WTC11 (cell line): ENCODE measurements around the gene CPNE5. TPM values are rescaled to one million over a fixed set of nuclear protein-coding genes. Genes with fewer than 3 reads are reported as not detected.

Experiments
- ATAC-seq: fragments of 200-7000 bp; cut with Tn5 transposase; 2 replicates; pipeline ENCODE4 v1.10.0; 2021; ENCODE audit warnings: mild to moderate bottlenecking, moderate library complexity
- CTCF ChIA-PET: fragments of 300-600 bp; sonication (Branson Sonifier 250); formaldehyde crosslinking; loops from one replicate; lab custom pipeline; 2021; ENCODE audit warnings: antibody characterized with exemption; lab: Charles Lee
- POLR2A ChIA-PET: fragments of 350-600 bp; sonication (Branson Sonifier 250); formaldehyde crosslinking; loops from one replicate; lab custom pipeline; 2021; ENCODE audit warnings: antibody characterized with exemption; lab: Charles Lee
- DNase-seq: peaks from one replicate; pipeline ENCODE4 v3.0.0; 2021; ENCODE audit warnings: low spot score
- H3K27ac Mint-ChIP-seq: 2 replicates; pipeline ENCODE4 v1.8.0; 2021; ENCODE audit warnings: mixed read lengths
- H3K27me3 Mint-ChIP-seq: 2 replicates; pipeline ENCODE4 v1.8.0; 2021; ENCODE audit warnings: low read depth, mild to moderate bottlenecking, moderate library complexity, mixed read lengths
- H3K36me3 Mint-ChIP-seq: 2 replicates; pipeline ENCODE4 v1.8.0; 2021; ENCODE audit warnings: mixed read lengths
- H3K4me1 Mint-ChIP-seq: 2 replicates; pipeline ENCODE4 v1.8.0; 2022; ENCODE audit warnings: mixed read lengths
- H3K4me3 Mint-ChIP-seq: 2 replicates; pipeline ENCODE4 v1.8.0; 2021; ENCODE audit warnings: mild to moderate bottlenecking, moderate library complexity, mixed read lengths
- H3K9me3 Mint-ChIP-seq: 2 replicates; pipeline ENCODE4 v1.8.0; 2021; ENCODE audit warnings: mixed read lengths
- CREM ChIP-seq: sonication (generic); formaldehyde crosslinking; IDR thresholded peaks from 2 replicates; pipeline ENCODE4 v1.8.1; 2022; ENCODE audit warnings: mild to moderate bottlenecking, missing genetic modification reagents, moderate library complexity
- NR2C2 ChIP-seq: sonication (generic); formaldehyde crosslinking; IDR thresholded peaks from 2 replicates; pipeline ENCODE4 v1.8.0; 2022; ENCODE audit warnings: mild to moderate bottlenecking, missing genetic modification reagents
- RORB ChIP-seq: fragments of 250-450 bp; sonication (Bioruptor Pico); IDR thresholded peaks from 2 replicates; pipeline ENCODE4 v1.9.0; 2021; ENCODE audit warnings: mild to moderate bottlenecking
- SMAD4 ChIP-seq: sonication (generic); formaldehyde crosslinking; IDR thresholded peaks from 2 replicates; pipeline ENCODE4 v1.8.0; 2022; ENCODE audit warnings: mild to moderate bottlenecking, missing genetic modification reagents
- SP1 ChIP-seq: sonication (generic); formaldehyde crosslinking; conservative IDR thresholded peaks from 2 replicates; pipeline ENCODE4 v1.8.1; 2022; ENCODE audit warnings: missing genetic modification reagents
- ZNF138 ChIP-seq: sonication (generic); formaldehyde crosslinking; conservative IDR thresholded peaks from 2 replicates; pipeline ENCODE4 v1.8.1; 2022; ENCODE audit warnings: mild to moderate bottlenecking, moderate library complexity, missing genetic modification reagents
- ZNF219 ChIP-seq: sonication (generic); formaldehyde crosslinking; IDR thresholded peaks from 2 replicates; pipeline ENCODE4 v1.8.0; 2023; ENCODE audit warnings: missing genetic modification reagents, mild to moderate bottlenecking, borderline replicate concordance
- ZNF232 ChIP-seq: sonication (generic); formaldehyde crosslinking; IDR thresholded peaks from 2 replicates; pipeline ENCODE4 v1.8.0; 2022; ENCODE audit warnings: mild to moderate bottlenecking, missing genetic modification reagents
- total RNA-seq: library from RNA; stranded (reverse); gene quantifications from 3 replicates; pipeline ENCODE4 v1.2.3, GENCODE V29; 2021
- TF ChIP-seq, protein P1 (sequence below): sonication (generic); formaldehyde crosslinking; IDR thresholded peaks from 2 replicates; pipeline ENCODE4 v1.8.0; 2022; ENCODE audit warnings: missing genetic modification reagents
- TF ChIP-seq, protein P2 (sequence below): fragments of 250-450 bp; sonication (Bioruptor Pico); IDR thresholded peaks from 2 replicates; pipeline ENCODE4 v1.9.0; 2021; ENCODE audit warnings: mild to moderate bottlenecking, borderline replicate concordance
- TF ChIP-seq, protein P3 (sequence below): sonication (generic); formaldehyde crosslinking; IDR thresholded peaks from 2 replicates; pipeline ENCODE4 v1.8.1; 2022; ENCODE audit warnings: mild to moderate bottlenecking, missing genetic modification reagents, moderate library complexity, borderline replicate concordance

The CPNE5 gene
- total RNA-seq, 1 experiment from 2014 or later = 0.44 TPM

DNA sequence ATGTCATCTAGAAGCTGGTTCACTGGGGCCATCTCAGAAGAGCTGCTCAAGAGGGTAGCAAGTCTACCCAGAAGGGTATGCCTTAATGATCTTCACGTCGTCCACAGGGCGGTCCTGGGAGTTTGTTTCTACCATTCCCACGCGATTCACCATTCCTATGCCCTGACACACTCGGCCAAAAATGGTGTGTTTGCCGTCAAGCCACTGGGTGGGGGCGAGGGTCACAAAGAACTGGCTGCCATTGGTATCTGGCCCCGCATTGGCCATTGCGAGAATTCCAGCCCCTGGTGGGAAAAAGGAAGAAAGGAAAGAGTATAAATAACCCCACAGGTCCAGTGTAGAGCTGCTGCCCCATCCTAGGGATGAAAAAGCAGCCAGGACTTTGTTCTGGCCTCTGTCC lies 16.5 kb upstream of the CPNE5 start:
- H3K27ac Mint-ChIP-seq = no peak overlapping the region
- ATAC-seq (no peak), DNase-seq (no peak)
- ChIA-PET POLR2A (no interaction called here), CTCF (no interaction called here)
- H3K4me3 Mint-ChIP-seq = no peak overlapping the region
- H3K4me1 Mint-ChIP-seq = peaks cover 26% of the 10 kb centered on the region
- peaks cover 56% of the 10 kb centered on the region for H3K36me3 Mint-ChIP-seq
- H3K27me3 Mint-ChIP-seq = no peaks in the 10 kb centered on the region
- H3K9me3 Mint-ChIP-seq = no peaks in the 10 kb centered on the region
- TF ChIP-seq SMAD4 (CRISPR knock-in tag) (no peak), ZNF138 (CRISPR knock-in tag) (no peak), RORB (CRISPR knock-in tag) (no peak), ZNF219 (CRISPR knock-in tag) (no peak), ZNF232 (CRISPR knock-in tag) (no peak), CREM (CRISPR knock-in tag) (no peak)
- TF ChIP-seq, protein P1, sequence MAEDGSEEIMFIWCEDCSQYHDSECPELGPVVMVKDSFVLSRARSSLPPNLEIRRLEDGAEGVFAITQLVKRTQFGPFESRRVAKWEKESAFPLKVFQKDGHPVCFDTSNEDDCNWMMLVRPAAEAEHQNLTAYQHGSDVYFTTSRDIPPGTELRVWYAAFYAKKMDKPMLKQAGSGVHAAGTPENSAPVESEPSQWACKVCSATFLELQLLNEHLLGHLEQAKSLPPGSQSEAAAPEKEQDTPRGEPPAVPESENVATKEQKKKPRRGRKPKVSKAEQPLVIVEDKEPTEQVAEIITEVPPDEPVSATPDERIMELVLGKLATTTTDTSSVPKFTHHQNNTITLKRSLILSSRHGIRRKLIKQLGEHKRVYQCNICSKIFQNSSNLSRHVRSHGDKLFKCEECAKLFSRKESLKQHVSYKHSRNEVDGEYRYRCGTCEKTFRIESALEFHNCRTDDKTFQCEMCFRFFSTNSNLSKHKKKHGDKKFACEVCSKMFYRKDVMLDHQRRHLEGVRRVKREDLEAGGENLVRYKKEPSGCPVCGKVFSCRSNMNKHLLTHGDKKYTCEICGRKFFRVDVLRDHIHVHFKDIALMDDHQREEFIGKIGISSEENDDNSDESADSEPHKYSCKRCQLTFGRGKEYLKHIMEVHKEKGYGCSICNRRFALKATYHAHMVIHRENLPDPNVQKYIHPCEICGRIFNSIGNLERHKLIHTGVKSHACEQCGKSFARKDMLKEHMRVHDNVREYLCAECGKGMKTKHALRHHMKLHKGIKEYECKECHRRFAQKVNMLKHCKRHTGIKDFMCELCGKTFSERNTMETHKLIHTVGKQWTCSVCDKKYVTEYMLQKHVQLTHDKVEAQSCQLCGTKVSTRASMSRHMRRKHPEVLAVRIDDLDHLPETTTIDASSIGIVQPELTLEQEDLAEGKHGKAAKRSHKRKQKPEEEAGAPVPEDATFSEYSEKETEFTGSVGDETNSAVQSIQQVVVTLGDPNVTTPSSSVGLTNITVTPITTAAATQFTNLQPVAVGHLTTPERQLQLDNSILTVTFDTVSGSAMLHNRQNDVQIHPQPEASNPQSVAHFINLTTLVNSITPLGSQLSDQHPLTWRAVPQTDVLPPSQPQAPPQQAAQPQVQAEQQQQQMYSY (CRISPR knock-in tag) = no peak

DNA sequence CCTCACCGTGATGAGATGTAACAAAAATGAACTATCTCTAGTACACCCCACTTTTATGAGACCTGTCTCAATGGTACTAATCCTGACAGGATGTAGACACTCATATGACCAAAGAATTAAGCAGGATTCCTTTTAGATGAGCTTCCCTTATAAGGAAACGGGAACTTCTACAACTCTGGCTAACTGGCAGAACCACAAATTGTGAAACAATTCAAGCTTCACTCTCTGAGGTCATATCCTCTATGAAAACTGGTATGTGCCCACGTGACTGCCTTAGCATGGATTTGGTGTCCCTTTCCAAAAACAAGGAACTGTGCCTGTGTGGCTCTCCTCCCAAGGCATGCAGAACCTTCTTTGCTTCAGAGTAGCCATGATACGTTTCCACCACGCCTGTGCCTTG lies 14.1 kb upstream of the CPNE5 start:
- peaks cover 28% of the 10 kb centered on the region for H3K4me1 Mint-ChIP-seq
- ATAC-seq (no peak), DNase-seq (no peak)
- peaks cover 40% of the 10 kb centered on the region for H3K36me3 Mint-ChIP-seq
- H3K27me3 Mint-ChIP-seq = no peaks in the 10 kb centered on the region; the same call in 1 of the 2 replicates
- H3K4me3 Mint-ChIP-seq = no peak overlapping the region
- peak overlapping the region; percentile 58 for H3K27ac Mint-ChIP-seq
- TF ChIP-seq, protein P2, sequence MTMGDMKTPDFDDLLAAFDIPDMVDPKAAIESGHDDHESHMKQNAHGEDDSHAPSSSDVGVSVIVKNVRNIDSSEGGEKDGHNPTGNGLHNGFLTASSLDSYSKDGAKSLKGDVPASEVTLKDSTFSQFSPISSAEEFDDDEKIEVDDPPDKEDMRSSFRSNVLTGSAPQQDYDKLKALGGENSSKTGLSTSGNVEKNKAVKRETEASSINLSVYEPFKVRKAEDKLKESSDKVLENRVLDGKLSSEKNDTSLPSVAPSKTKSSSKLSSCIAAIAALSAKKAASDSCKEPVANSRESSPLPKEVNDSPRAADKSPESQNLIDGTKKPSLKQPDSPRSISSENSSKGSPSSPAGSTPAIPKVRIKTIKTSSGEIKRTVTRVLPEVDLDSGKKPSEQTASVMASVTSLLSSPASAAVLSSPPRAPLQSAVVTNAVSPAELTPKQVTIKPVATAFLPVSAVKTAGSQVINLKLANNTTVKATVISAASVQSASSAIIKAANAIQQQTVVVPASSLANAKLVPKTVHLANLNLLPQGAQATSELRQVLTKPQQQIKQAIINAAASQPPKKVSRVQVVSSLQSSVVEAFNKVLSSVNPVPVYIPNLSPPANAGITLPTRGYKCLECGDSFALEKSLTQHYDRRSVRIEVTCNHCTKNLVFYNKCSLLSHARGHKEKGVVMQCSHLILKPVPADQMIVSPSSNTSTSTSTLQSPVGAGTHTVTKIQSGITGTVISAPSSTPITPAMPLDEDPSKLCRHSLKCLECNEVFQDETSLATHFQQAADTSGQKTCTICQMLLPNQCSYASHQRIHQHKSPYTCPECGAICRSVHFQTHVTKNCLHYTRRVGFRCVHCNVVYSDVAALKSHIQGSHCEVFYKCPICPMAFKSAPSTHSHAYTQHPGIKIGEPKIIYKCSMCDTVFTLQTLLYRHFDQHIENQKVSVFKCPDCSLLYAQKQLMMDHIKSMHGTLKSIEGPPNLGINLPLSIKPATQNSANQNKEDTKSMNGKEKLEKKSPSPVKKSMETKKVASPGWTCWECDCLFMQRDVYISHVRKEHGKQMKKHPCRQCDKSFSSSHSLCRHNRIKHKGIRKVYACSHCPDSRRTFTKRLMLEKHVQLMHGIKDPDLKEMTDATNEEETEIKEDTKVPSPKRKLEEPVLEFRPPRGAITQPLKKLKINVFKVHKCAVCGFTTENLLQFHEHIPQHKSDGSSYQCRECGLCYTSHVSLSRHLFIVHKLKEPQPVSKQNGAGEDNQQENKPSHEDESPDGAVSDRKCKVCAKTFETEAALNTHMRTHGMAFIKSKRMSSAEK (CRISPR knock-in tag) = no peak
- no peak for TF ChIP-seq SP1 (CRISPR knock-in tag)
- TF ChIP-seq NR2C2 (CRISPR knock-in tag) = no peak
- no peak for TF ChIP-seq ZNF219 (CRISPR knock-in tag)
- TF ChIP-seq, all 79 proteins: peak for 0
- H3K9me3 Mint-ChIP-seq = no peaks in the 10 kb centered on the region
- ChIA-PET CTCF (interaction anchor here (0.9 to 8.1 kb wide), 10 partner anchors 21 to 165 kb away, joined by 3 to 179 read pairs (median 15); partner anchors contain the start of gene PPIL1), POLR2A (no interaction called here)

DNA sequence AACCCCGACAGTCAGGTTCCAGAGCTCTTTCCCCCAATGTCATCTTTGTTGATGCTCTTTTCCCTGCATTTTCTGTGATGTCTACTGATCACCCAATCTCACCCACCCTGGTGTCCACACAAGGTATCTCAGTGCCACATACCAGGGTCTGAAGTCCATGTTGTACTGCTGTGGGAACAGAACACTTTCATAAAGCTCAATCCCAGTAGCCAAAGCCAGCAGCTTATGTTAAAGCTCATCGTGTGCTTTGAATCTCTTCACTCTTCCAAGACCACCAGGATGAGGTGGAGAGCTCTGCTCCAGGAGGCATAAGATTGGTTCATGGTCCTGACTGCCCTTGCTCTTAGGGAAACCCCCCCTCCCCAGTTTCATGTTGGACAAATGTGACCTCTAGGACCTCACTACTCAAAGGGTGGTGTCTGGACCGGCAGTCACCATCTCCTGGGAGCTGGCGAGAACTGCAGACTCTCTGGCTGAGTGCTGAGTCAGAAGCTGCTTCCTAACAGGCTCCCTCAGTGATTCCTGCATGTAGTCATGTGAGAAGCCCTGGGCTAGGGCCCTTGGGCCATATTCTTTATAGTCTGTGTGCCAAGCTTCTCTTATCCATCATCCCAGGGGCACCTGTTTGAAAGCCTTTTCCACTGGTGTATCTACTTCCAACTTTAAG lies 13.4 kb upstream of the CPNE5 start:
- TF ChIP-seq, protein P3, sequence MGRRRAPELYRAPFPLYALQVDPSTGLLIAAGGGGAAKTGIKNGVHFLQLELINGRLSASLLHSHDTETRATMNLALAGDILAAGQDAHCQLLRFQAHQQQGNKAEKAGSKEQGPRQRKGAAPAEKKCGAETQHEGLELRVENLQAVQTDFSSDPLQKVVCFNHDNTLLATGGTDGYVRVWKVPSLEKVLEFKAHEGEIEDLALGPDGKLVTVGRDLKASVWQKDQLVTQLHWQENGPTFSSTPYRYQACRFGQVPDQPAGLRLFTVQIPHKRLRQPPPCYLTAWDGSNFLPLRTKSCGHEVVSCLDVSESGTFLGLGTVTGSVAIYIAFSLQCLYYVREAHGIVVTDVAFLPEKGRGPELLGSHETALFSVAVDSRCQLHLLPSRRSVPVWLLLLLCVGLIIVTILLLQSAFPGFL (CRISPR knock-in tag) = no peak
- TF ChIP-seq, protein P2 (CRISPR knock-in tag) = no peak
- H3K27ac Mint-ChIP-seq = 0 out of 2 replicates have a peak overlapping the region, but pooled peaks have one; percentile 16
- POLR2A ChIA-PET = interaction anchor here (0.5 to 0.9 kb wide), 2 partner anchors 25 to 87 kb away, joined by 6 to 7 read pairs; no protein-coding TSS in a partner anchor

More for the DNA sequence above, 13.4 kb upstream of the CPNE5 start:
- Mint-ChIP-seq H3K4me3 (no peak overlapping the region), H3K27me3 (no peaks in the 10 kb centered on the region; the same call in none of the 2 replicates), H3K36me3 (peaks cover 37% of the 10 kb centered on the region), H3K9me3 (no peaks in the 10 kb centered on the region), H3K4me1 (peaks cover 33% of the 10 kb centered on the region)
- DNase-seq = no peak
- ATAC-seq = no peak
- CTCF ChIA-PET = interaction anchor here (0.9 to 8.1 kb wide), 20 partner anchors 18 to 166 kb away, joined by 3 to 179 read pairs (median 8); partner anchors contain the start of genes C6orf89 and PPIL1
